Endometrial microvascular endothelial cells (primary cell): ENCODE data around the gene MRPS9. TPM values are rescaled to one million over a fixed set of nuclear protein-coding genes. Genes with fewer than 3 reads are reported as not detected.

Source experiments
- in situ Hi-C: cut with HindIII; loops from 2 replicates; pipeline ENCODE4 v1.10.0; 2017; ENCODE audit warnings: low sequenced_read_pairs, low pct_unique_long_range_greater_than_20kb; ENCODE audit errors: inconsistent ontology term
- total RNA-seq: library from RNA; depleted of rRNA; stranded (reverse); fragments of >200 nt; gene quantifications from one replicate; pipeline ENCODE4 v1.2.3, GENCODE V29; 2015; ENCODE audit errors: inconsistent ontology term

MRPS9 gene
- total RNA-seq, 1 donor from 2014 or later = 21.3 TPM

GRCh38 chr2:105113616-105114291, 75.9 kb downstream of the MRPS9 start:
- in situ Hi-C loops = no loop called here

- in situ Hi-C loops = no loop called here
Measured at GRCh38 chr2:105114551-105114950, 76.7 kb downstream of the MRPS9 start.

- in situ Hi-C loops = no loop called here
Measured at GRCh38 chr2:105116348-105116747, 78.5 kb downstream of the MRPS9 start.

GRCh38 chr2:105117565-105117964, 79.7 kb downstream of the MRPS9 start:
- in situ Hi-C loops = no loop called here

GRCh38 chr2:105118960-105119359, 81.1 kb downstream of the MRPS9 start:
- in situ Hi-C loops = no loop called here

- in situ Hi-C loops = no loop called here
Measured at GRCh38 chr2:105121434-105121833, 83.6 kb downstream of the MRPS9 start.

- in situ Hi-C loops = no loop called here
Measured at GRCh38 chr2:105125428-105125827, 87.6 kb downstream of the MRPS9 start.

- in situ Hi-C loops = no loop called here
Measured at GRCh38 chr2:105125920-105126319, 88.1 kb downstream of the MRPS9 start.

- in situ Hi-C loops = no loop called here
Measured at GRCh38 chr2:105126336-105126735, 88.5 kb downstream of the MRPS9 start.

GRCh38 chr2:105127289-105127915, 89.5 kb downstream of the MRPS9 start:
- in situ Hi-C loops = no loop called here

GRCh38 chr2:105129722-105130232, 91.9 kb downstream of the MRPS9 start:
- in situ Hi-C loops = no loop called here

GRCh38 chr2:105130546-105130945, 92.7 kb downstream of the MRPS9 start:
- in situ Hi-C loops = no loop called here

GRCh38 chr2:105134081-105134480, 96.2 kb downstream of the MRPS9 start:
- in situ Hi-C loops = no loop called here

- in situ Hi-C loops = no loop called here
Measured at GRCh38 chr2:105135436-105135835, 97.6 kb downstream of the MRPS9 start.

- in situ Hi-C loops = no loop called here
Measured at GRCh38 chr2:105136394-105136793, 98.5 kb downstream of the MRPS9 start.

GRCh38 chr2:105138643-105139042, 100.8 kb downstream of the MRPS9 start:
- in situ Hi-C loops = no loop called here

GRCh38 chr2:105139556-105140239, 101.8 kb downstream of the MRPS9 start:
- in situ Hi-C loops = no loop called here

- in situ Hi-C loops = no loop called here
Measured at GRCh38 chr2:105140240-105140568, 102.3 kb downstream of the MRPS9 start.

- in situ Hi-C loops = no loop called here
Measured at GRCh38 chr2:105141099-105141614, 103.3 kb downstream of the MRPS9 start.

- in situ Hi-C loops = no loop called here
Measured at GRCh38 chr2:105142239-105142638, 104.4 kb downstream of the MRPS9 start.
